ENCODE results near the gene ONECUT2. TPM values are rescaled to one million over a fixed set of nuclear protein-coding genes. Genes with fewer than 3 reads are reported as not detected.

The ONECUT2 gene
- total RNA-seq, 2 experiments from 2014 or later: not detected

DNA sequence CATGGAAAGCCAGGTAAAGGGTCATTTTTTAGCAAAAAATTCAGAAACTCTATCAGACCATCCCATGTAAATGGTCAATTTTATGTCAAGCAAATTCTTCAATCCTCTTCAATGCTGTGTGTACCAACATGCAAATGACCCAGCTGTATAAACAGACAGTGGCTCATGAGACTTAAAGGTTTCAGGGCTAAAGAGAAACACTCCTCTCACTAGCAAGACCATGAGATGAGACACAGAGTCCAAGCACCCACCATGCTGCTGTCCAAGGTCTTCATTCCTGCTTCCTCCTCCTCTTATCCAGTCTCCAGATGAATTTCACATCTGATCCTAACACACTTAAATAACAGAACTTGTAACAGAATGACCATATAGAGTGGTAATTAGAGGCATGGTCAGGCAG lies 30.8 kb upstream of the ONECUT2 start:
- ChIA-PET POLR2A (no interaction called here), CTCF (ENCODE audit: unreplicated experiment) (no interaction called here)
- no peak overlapping the region for H3K27ac ChIP-seq (ENCODE audit: low read depth, low read length, poor library complexity, severe bottlenecking)
- no TSS peak for BruUV-seq (replicated peaks)
- TF ChIP-seq, protein P1, sequence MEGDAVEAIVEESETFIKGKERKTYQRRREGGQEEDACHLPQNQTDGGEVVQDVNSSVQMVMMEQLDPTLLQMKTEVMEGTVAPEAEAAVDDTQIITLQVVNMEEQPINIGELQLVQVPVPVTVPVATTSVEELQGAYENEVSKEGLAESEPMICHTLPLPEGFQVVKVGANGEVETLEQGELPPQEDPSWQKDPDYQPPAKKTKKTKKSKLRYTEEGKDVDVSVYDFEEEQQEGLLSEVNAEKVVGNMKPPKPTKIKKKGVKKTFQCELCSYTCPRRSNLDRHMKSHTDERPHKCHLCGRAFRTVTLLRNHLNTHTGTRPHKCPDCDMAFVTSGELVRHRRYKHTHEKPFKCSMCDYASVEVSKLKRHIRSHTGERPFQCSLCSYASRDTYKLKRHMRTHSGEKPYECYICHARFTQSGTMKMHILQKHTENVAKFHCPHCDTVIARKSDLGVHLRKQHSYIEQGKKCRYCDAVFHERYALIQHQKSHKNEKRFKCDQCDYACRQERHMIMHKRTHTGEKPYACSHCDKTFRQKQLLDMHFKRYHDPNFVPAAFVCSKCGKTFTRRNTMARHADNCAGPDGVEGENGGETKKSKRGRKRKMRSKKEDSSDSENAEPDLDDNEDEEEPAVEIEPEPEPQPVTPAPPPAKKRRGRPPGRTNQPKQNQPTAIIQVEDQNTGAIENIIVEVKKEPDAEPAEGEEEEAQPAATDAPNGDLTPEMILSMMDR (conservative IDR thresholded peaks at IDR 0.05; ENCODE audit: low read length): no peak
- TF ChIP-seq EZH2phosphoT487 (IDR thresholded peaks at IDR 0.05; ENCODE audit: borderline replicate concordance, low read depth, low read length): no peak
- H3K9me3 ChIP-seq (ENCODE audit: low read length): no peaks in the 10 kb centered on the region
- no peaks in the 10 kb centered on the region for H4K20me1 ChIP-seq (ENCODE audit: insufficient read depth, low read length)
- DNase-seq (ENCODE audit: low spot score): no peak
- H3K4me1 ChIP-seq (ENCODE audit: insufficient read depth, low read length, poor library complexity, severe bottlenecking): no peaks in the 10 kb centered on the region
- no peak overlapping the region for H3K4me2 ChIP-seq (ENCODE audit: low read length)
- no peaks in the 10 kb centered on the region for H3K36me3 ChIP-seq (ENCODE audit: insufficient read depth, low read length)
- H2AFZ ChIP-seq (ENCODE audit: low read length): no peak overlapping the region
- intact Hi-C loops (cut with micrococcal nuclease; ENCODE audit: unreplicated experiment): no loop called here
- H3K79me2 ChIP-seq (ENCODE audit: insufficient read depth, low read depth, low read length): no peaks in the 10 kb centered on the region
- no peak overlapping the region for H3K4me3 ChIP-seq (ENCODE audit: low read depth, low read length, poor library complexity, severe bottlenecking)
- H3K9me2 ChIP-seq (ENCODE audit: insufficient read depth, low read length): no peaks in the 10 kb centered on the region

DNA sequence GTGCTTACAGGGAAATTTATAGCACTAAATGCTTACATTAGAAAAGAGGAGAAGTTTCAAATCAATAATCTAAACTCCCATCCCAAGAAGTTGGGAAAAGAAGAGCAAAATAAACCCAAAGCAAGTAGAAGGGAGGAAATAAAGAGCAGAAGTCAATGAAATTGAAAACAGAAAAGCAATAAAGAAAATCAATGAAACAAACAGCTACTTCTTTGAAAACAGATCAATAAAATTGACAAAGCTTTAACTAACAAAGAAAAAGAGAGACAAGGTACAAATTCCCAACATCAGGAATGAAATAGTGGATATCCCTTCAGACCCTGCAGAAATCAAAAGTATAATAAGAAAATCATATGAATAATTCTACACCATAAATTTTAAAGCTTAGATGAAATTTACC lies 25.5 kb upstream of the ONECUT2 start:
- H3K36me3 ChIP-seq (ENCODE audit: insufficient read depth, low read length): no peaks in the 10 kb centered on the region
- no TSS peak for BruUV-seq (replicated peaks)
- no peaks in the 10 kb centered on the region for H4K20me1 ChIP-seq (ENCODE audit: insufficient read depth, low read length)
- no peak overlapping the region for H3K4me2 ChIP-seq (ENCODE audit: low read length)
- no peaks in the 10 kb centered on the region for H3K79me2 ChIP-seq (ENCODE audit: insufficient read depth, low read depth, low read length)
- intact Hi-C loops (cut with micrococcal nuclease; ENCODE audit: unreplicated experiment): no loop called here
- no peaks in the 10 kb centered on the region for H3K9me2 ChIP-seq (ENCODE audit: insufficient read depth, low read length)
- TF ChIP-seq EZH2phosphoT487 (IDR thresholded peaks at IDR 0.05; ENCODE audit: borderline replicate concordance, low read depth, low read length): no peak
- H3K27ac ChIP-seq (ENCODE audit: low read depth, low read length, poor library complexity, severe bottlenecking): no peak overlapping the region
- no peak overlapping the region for H2AFZ ChIP-seq (ENCODE audit: low read length)
- CTCF ChIA-PET (ENCODE audit: unreplicated experiment): no interaction called here
- DNase-seq (ENCODE audit: low spot score): no peak
- no peak overlapping the region for H3K4me3 ChIP-seq (ENCODE audit: low read depth, low read length, poor library complexity, severe bottlenecking)
- no peaks in the 10 kb centered on the region for H3K9me3 ChIP-seq (ENCODE audit: low read length)
- no peaks in the 10 kb centered on the region for H3K4me1 ChIP-seq (ENCODE audit: insufficient read depth, low read length, poor library complexity, severe bottlenecking)
- POLR2A ChIA-PET: interaction anchor here (1.0 kb wide), 1 partner anchor 30 kb away, joined by 3 read pairs; no protein-coding TSS in a partner anchor

DNA sequence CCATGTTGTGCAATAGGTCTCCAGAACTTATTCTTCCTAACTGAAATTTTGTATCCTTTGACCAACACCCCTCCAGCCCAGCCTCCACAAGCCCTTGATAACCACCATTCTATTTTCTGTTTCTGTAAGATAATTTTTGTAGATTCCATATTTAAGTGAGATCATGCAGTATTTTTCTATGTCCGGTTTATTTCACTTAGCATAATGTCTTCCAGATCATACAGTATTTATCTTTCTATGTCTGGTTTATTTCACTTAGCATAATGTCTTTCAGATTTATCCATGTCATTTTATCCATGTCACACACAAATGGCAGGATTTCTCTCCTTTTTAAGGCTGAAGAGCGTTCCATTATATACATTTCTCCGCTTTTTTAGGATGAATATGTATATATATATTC lies 24.4 kb upstream of the ONECUT2 start:
- CTCF ChIA-PET (ENCODE audit: unreplicated experiment): no interaction called here
- no peaks in the 10 kb centered on the region for H3K4me1 ChIP-seq (ENCODE audit: insufficient read depth, low read length, poor library complexity, severe bottlenecking)
- no peaks in the 10 kb centered on the region for H3K36me3 ChIP-seq (ENCODE audit: insufficient read depth, low read length)
- H3K4me3 ChIP-seq (ENCODE audit: low read depth, low read length, poor library complexity, severe bottlenecking): no peak overlapping the region
- TF ChIP-seq EZH2phosphoT487 (IDR thresholded peaks at IDR 0.05; ENCODE audit: borderline replicate concordance, low read depth, low read length): no peak
- TF ChIP-seq, protein P1 (conservative IDR thresholded peaks at IDR 0.05; ENCODE audit: low read length): no peak
- H4K20me1 ChIP-seq (ENCODE audit: insufficient read depth, low read length): no peaks in the 10 kb centered on the region
- H3K9me3 ChIP-seq (ENCODE audit: low read length): no peaks in the 10 kb centered on the region
- no peak overlapping the region for H2AFZ ChIP-seq (ENCODE audit: low read length)
- H3K9me2 ChIP-seq (ENCODE audit: insufficient read depth, low read length): no peaks in the 10 kb centered on the region
- H3K4me2 ChIP-seq (ENCODE audit: low read length): no peak overlapping the region
- BruUV-seq (replicated peaks): no TSS peak
- POLR2A ChIA-PET: no interaction called here
- intact Hi-C loops (cut with micrococcal nuclease; ENCODE audit: unreplicated experiment): no loop called here
- H3K27ac ChIP-seq (ENCODE audit: low read depth, low read length, poor library complexity, severe bottlenecking): no peak overlapping the region
- no peaks in the 10 kb centered on the region for H3K79me2 ChIP-seq (ENCODE audit: insufficient read depth, low read depth, low read length)
- DNase-seq (ENCODE audit: low spot score): no peak
